ENCODE measurements around the gene PFKFB4. TPM values are rescaled to one million over a fixed set of nuclear protein-coding genes. Genes with fewer than 3 reads are reported as not detected.

The PFKFB4 gene
- total RNA-seq, 1 donor from 2014 or later, result 13.2 TPM

Other genes with a start within 250 kb of the PFKFB4 start
- not detected for gene SPINK8, start 223.1 kb downstream of the PFKFB4 start, total RNA-seq (ENCODE audit: insufficient read depth, low replicate concordance)
- gene FBXW12, start 184.6 kb downstream of the PFKFB4 start, total RNA-seq (ENCODE audit: insufficient read depth, low replicate concordance), result 6.0 TPM
- 68.6 TPM for gene PLXNB1, start 126.7 kb downstream of the PFKFB4 start, total RNA-seq (ENCODE audit: insufficient read depth, low replicate concordance)
- 4.8 TPM for gene CCDC51, start 116.7 kb downstream of the PFKFB4 start, total RNA-seq (ENCODE audit: insufficient read depth, low replicate concordance)
- gene TMA7, start 116.5 kb downstream of the PFKFB4 start, total RNA-seq (ENCODE audit: insufficient read depth, low replicate concordance), result 135 TPM
- gene ATRIP, start 110.1 kb downstream of the PFKFB4 start, total RNA-seq (ENCODE audit: insufficient read depth, low replicate concordance), result 9.4 TPM
- 59.2 TPM for gene SHISA5, start 52.6 kb downstream of the PFKFB4 start, total RNA-seq (ENCODE audit: insufficient read depth, low replicate concordance)
- gene UCN2, start 7.0 kb upstream of the PFKFB4 start, total RNA-seq (ENCODE audit: insufficient read depth, low replicate concordance), result 1.9 TPM
- gene COL7A1, start 38.5 kb upstream of the PFKFB4 start, total RNA-seq (ENCODE audit: insufficient read depth, low replicate concordance), result 65.0 TPM
- 97.5 TPM for gene UQCRC1, start 52.8 kb upstream of the PFKFB4 start, total RNA-seq (ENCODE audit: insufficient read depth, low replicate concordance)
- gene TMEM89, start 65.0 kb upstream of the PFKFB4 start, total RNA-seq (ENCODE audit: insufficient read depth, low replicate concordance), result not detected
- gene SLC26A6, start 78.7 kb upstream of the PFKFB4 start, total RNA-seq (ENCODE audit: insufficient read depth, low replicate concordance), result 4.8 TPM
- gene CELSR3, start 106.1 kb upstream of the PFKFB4 start, total RNA-seq (ENCODE audit: insufficient read depth, low replicate concordance), result 3.4 TPM
- 7.9 TPM for gene NCKIPSD, start 129.1 kb upstream of the PFKFB4 start, total RNA-seq (ENCODE audit: insufficient read depth, low replicate concordance)
- gene IP6K2, start 160.4 kb upstream of the PFKFB4 start, total RNA-seq (ENCODE audit: insufficient read depth, low replicate concordance), result 46.5 TPM